Astrocyte (in vitro differentiated cells and primary cell): ENCODE measurements around the gene GRB2.

Source experiments
- CTCF ChIP-seq: IDR thresholded peaks from 2 replicates; pipeline ENCODE4 v1.5.1; 2011; ENCODE audit warnings: low read depth, mild to moderate bottlenecking, inconsistent platforms, low read length, moderate library complexity; ENCODE audit not compliant: insufficient read depth
- EZH2 ChIP-seq: IDR thresholded peaks from 2 replicates; pipeline ENCODE4 v1.6.1; 2012; ENCODE audit warnings: mild to moderate bottlenecking, low read length, inconsistent platforms; ENCODE audit not compliant: insufficient read depth

- TF ChIP-seq CTCF (no peak), EZH2 (no peak)
Observed at GRCh38 chr17:75317671-75318070, 87.8 kb downstream of the GRB2 start.
